ENCODE results near the gene PSD4. TPM values are rescaled to one million over a fixed set of nuclear protein-coding genes. Genes with fewer than 3 reads are reported as not detected.

Gene PSD4
- total RNA-seq, 1 donor from 2014 or later: 11.2 TPM

GRCh38 chr2:113157897-113158753 lies 15.6 kb upstream of the PSD4 start:
- no peaks in the 10 kb centered on the region for H3K4me1 ChIP-seq
- DNase-seq (ENCODE audit: low spot score in 2 of 2): no peak
- intact Hi-C loops (cut with DNase I): no loop called here
- H3K36me3 ChIP-seq: no peaks in the 10 kb centered on the region
- H3K27me3 ChIP-seq: no peaks in the 10 kb centered on the region
- TF ChIP-seq, protein P1, sequence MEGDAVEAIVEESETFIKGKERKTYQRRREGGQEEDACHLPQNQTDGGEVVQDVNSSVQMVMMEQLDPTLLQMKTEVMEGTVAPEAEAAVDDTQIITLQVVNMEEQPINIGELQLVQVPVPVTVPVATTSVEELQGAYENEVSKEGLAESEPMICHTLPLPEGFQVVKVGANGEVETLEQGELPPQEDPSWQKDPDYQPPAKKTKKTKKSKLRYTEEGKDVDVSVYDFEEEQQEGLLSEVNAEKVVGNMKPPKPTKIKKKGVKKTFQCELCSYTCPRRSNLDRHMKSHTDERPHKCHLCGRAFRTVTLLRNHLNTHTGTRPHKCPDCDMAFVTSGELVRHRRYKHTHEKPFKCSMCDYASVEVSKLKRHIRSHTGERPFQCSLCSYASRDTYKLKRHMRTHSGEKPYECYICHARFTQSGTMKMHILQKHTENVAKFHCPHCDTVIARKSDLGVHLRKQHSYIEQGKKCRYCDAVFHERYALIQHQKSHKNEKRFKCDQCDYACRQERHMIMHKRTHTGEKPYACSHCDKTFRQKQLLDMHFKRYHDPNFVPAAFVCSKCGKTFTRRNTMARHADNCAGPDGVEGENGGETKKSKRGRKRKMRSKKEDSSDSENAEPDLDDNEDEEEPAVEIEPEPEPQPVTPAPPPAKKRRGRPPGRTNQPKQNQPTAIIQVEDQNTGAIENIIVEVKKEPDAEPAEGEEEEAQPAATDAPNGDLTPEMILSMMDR (IDR thresholded peaks at IDR 0.05): no peak
- no peak overlapping the region for H3K27ac ChIP-seq
- H3K9me3 ChIP-seq: no peaks in the 10 kb centered on the region
- peak overlapping the region; percentile 44 to 49 for H3K4me3 ChIP-seq

DNA sequence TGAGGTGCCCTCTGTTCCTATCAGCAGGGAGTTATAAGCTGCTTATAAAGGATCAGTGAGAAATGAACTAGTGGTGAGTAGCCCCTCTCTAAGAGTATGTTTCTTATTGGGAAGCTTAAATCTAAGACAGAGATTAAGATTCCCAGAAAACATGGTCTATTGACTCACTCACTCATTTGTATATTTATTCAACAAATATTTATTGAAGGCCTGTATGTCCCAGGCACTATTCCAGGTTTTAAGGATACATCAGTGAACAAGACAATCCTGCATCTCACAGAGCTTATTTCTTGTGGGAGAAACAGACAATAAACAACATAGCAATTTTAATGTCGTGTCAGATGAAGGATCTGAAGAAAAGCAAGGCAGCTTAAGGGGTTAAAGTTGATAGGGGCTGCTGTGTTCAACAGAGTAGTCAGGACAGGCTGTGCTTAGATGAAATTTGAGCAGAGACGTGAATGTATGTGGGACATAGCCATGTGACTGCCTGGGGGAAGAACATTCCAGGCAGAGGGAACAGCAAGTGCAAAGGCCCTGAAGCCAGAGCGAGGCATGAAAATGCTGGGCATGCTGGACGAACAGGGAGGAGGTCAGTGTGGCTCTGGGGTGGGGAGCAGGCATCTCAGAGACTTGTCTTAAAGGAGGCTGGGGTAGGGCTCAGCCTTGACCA lies 14.8 kb upstream of the PSD4 start:
- Histone ChIP-seq H3K36me3 (no peaks in the 10 kb centered on the region), H3K4me3 (no peak overlapping the region), H3K27ac (no peak overlapping the region), H3K4me1 (no peaks in the 10 kb centered on the region), H3K27me3 (no peaks in the 10 kb centered on the region), H3K9me3 (no peaks in the 10 kb centered on the region)
- intact Hi-C loops (cut with DNase I): no loop called here
- no peak for DNase-seq (ENCODE audit: low spot score in 2 of 2)
- TF ChIP-seq, protein P1 (IDR thresholded peaks at IDR 0.05): no peak

- H3K4me1 ChIP-seq: no peaks in the 10 kb centered on the region
- DNase-seq (ENCODE audit: low spot score in 2 of 2): no peak
- H3K27ac ChIP-seq: no peak overlapping the region
- no peaks in the 10 kb centered on the region for H3K27me3 ChIP-seq
- intact Hi-C loops (cut with DNase I): no loop called here
- no peak overlapping the region for H3K4me3 ChIP-seq
- no peaks in the 10 kb centered on the region for H3K36me3 ChIP-seq
- TF ChIP-seq, protein P1 (IDR thresholded peaks at IDR 0.05): no peak
- no peaks in the 10 kb centered on the region for H3K9me3 ChIP-seq
Measured at GRCh38 chr2:113160248-113160647, 13.5 kb upstream of the PSD4 start.

DNA sequence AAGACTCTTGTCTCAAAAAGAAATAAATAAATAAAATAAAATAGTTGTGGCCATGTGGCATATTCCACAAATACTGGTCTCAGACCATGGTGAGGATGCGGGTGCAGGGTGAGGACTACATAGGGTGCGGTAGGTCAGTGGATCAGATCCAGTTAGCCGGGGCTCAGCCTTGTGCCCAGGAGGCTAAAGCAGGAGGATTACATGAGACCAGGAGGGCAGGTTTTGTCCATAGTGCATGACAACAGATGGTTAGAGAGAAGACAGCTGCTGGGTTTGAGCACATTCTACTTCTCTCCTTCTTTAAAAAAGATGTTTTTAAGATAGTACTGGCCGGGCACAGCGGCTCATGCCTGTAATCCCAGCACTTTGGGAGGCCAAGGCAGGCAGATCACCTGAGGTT lies 12.8 kb upstream of the PSD4 start:
- Histone ChIP-seq H3K36me3 (no peaks in the 10 kb centered on the region), H3K27ac (no peak overlapping the region), H3K27me3 (no peaks in the 10 kb centered on the region), H3K4me1 (no peaks in the 10 kb centered on the region), H3K4me3 (no peak overlapping the region), H3K9me3 (no peaks in the 10 kb centered on the region)
- TF ChIP-seq, protein P1 (IDR thresholded peaks at IDR 0.05): no peak
- intact Hi-C loops (cut with DNase I): no loop called here
- DNase-seq (ENCODE audit: low spot score in 2 of 2): no peak

GRCh38 chr2:113162173-113162572 lies 11.6 kb upstream of the PSD4 start:
- Histone ChIP-seq H3K27me3 (no peaks in the 10 kb centered on the region), H3K4me3 (no peak overlapping the region), H3K27ac (no peak overlapping the region), H3K9me3 (no peaks in the 10 kb centered on the region), H3K36me3 (no peaks in the 10 kb centered on the region), H3K4me1 (no peaks in the 10 kb centered on the region)
- TF ChIP-seq, protein P1 (IDR thresholded peaks at IDR 0.05): no peak
- no peak for DNase-seq (ENCODE audit: low spot score in 2 of 2)
- intact Hi-C loops (cut with DNase I): no loop called here
